H1 (cell line): ENCODE data around the gene ZNF182. TPM values are rescaled to one million over a fixed set of nuclear protein-coding genes. Genes with fewer than 3 reads are reported as not detected.

ENCODE experiments used
- CTCF ChIA-PET: fragments of 300-600 bp; sonication (Branson Sonifier 250); formaldehyde crosslinking; loops from one replicate; lab custom pipeline; 2021; ENCODE audit not compliant: partially characterized antibody; lab: Charles Lee
- POLR2A ChIA-PET: fragments of 300-600 bp; sonication (Branson Sonifier 250); formaldehyde crosslinking; loops from one replicate; lab custom pipeline; 2021; ENCODE audit warnings: inconsistent platforms; ENCODE audit not compliant: partially characterized antibody; lab: Charles Lee
- DNase-seq, 2 experiments: peaks; one replicate each; pipeline versions ENCODE4 v3.0.0 to v3.0.0-alpha.2; 2010 to 2022; ENCODE audit warnings: low spot score in 2 of 2, low read depth in 1 of 2, mixed read lengths in 1 of 2
- FAIRE-seq: peaks from 2 replicates; lab custom pipeline; 2011; peaks lifted over from hg19 to GRCh38; lab: Jason Lieb, UNC
- H2AFZ ChIP-seq: 2 replicates; pipeline ENCODE4 v1.8.1; 2012; ENCODE audit warnings: low read length, inconsistent platforms
- H2AK5ac ChIP-seq: 2 replicates; pipeline ENCODE4 v1.6.1; 2013; ENCODE audit warnings: low read depth, low read length
- H2BK120ac ChIP-seq: replicated peaks from 2 replicates; pipeline ENCODE3; 2013; ENCODE audit warnings: low read depth, low read length, inconsistent platforms
- H2BK12ac ChIP-seq: 2 replicates; pipeline ENCODE4 v1.6.1; 2013; ENCODE audit warnings: low read depth, low read length
- H2BK15ac ChIP-seq: 2 replicates; pipeline ENCODE4 v1.6.1; 2013; ENCODE audit warnings: low read length
- H2BK20ac ChIP-seq: 2 replicates; pipeline ENCODE4 v1.6.1; 2013; ENCODE audit warnings: low read length
- H2BK5ac ChIP-seq: 2 replicates; pipeline ENCODE4 v1.6.1; 2013; ENCODE audit warnings: low read depth, low read length
- H3K14ac ChIP-seq: 2 replicates; pipeline ENCODE4 v1.6.1; 2013; ENCODE audit warnings: inconsistent platforms; ENCODE audit not compliant: insufficient read length
- H3K18ac ChIP-seq: 2 replicates; pipeline ENCODE4 v1.6.1; 2013; ENCODE audit warnings: low read length; ENCODE audit errors: extremely low read depth
- H3K23ac ChIP-seq: 2 replicates; pipeline ENCODE4 v1.6.1; 2013; ENCODE audit warnings: inconsistent platforms; ENCODE audit not compliant: insufficient read length
- H3K23me2 ChIP-seq: 2 replicates; pipeline ENCODE4 v1.6.1; 2013; ENCODE audit warnings: low read depth, low read length
- H3K27ac ChIP-seq: 2 replicates; pipeline ENCODE4 v1.6.1; 2011; ENCODE audit warnings: low read depth, low read length, inconsistent platforms
- H3K27me3 ChIP-seq, 4 experiments: replicated peaks in 1 of 4; 1 replicate in 1 of 4; 2 replicates in 3 of 4; pipeline versions ENCODE4 v1.6.1 to v1.8.1; 2011 to 2013; ENCODE audit warnings: low read length in 3 of 4, mild to moderate bottlenecking in 3 of 4, inconsistent platforms in 2 of 4, mixed read lengths in 2 of 4, moderate library complexity in 1 of 4; ENCODE audit not compliant: control insufficient read depth in 3 of 4, insufficient read depth in 3 of 4; ENCODE audit errors: extremely low read depth in 1 of 4
- H3K36me3 ChIP-seq, 4 experiments: 2 replicates each; pipeline versions ENCODE4 v1.6.1 to v1.8.1; 2011 to 2013; ENCODE audit warnings: mild to moderate bottlenecking in 4 of 4, low read length in 3 of 4, moderate library complexity in 2 of 4, control low read depth in 1 of 4, inconsistent platforms in 1 of 4; ENCODE audit not compliant: insufficient read depth in 4 of 4, control insufficient read depth in 2 of 4
- H3K4ac ChIP-seq: replicated peaks from 2 replicates; pipeline ENCODE3; 2013; ENCODE audit warnings: low read length, low read depth, mixed read lengths, inconsistent platforms; ENCODE audit not compliant: insufficient read length
- H3K4me1 ChIP-seq, 4 experiments: replicated peaks in 1 of 4; 1 replicate in 1 of 4; 2 replicates in 3 of 4; pipeline versions ENCODE4 v1.6.1 to v1.8.1; 2011 to 2013; ENCODE audit warnings: low read length in 3 of 4, inconsistent platforms in 2 of 4, mixed read lengths in 1 of 4; ENCODE audit not compliant: insufficient read depth in 4 of 4, control insufficient read depth in 3 of 4
- H3K4me2 ChIP-seq, 2 experiments: 2 replicates each; pipeline versions ENCODE4 v1.6.1 to v1.8.1; 2011 to 2013; ENCODE audit warnings: low read depth in 2 of 2, low read length in 2 of 2, control low read depth in 1 of 2, inconsistent platforms in 1 of 2, mild to moderate bottlenecking in 1 of 2; ENCODE audit not compliant: insufficient read depth in 1 of 2
- H3K4me3 ChIP-seq, 4 experiments: fragments of 200-600, 300-600 bp in 1 of 4; sonication (generic), shearing (Covaris generic), sonication (Bioruptor Twin) in 1 of 4; 2 replicates each; pipeline versions ENCODE4 v1.5.1 to v1.8.1; 2011 to 2016; ENCODE audit warnings: low read length in 4 of 4, low read depth in 3 of 4, control low read depth in 2 of 4, inconsistent platforms in 2 of 4, mild to moderate bottlenecking in 2 of 4, mixed read lengths in 1 of 4, moderate library complexity in 1 of 4; ENCODE audit not compliant: insufficient read depth in 2 of 4; ENCODE audit errors: extremely low read depth in 1 of 4
- H3K56ac ChIP-seq: replicated peaks from 2 replicates; pipeline ENCODE3; 2013; ENCODE audit warnings: low read depth, mild to moderate bottlenecking, mixed read lengths, low read length, inconsistent platforms; ENCODE audit not compliant: insufficient read length
- H3K79me1 ChIP-seq: 2 replicates; pipeline ENCODE4 v1.6.1; 2013; ENCODE audit warnings: low read depth, low read length, control low read depth
- H3K79me2 ChIP-seq, 2 experiments: 2 replicates each; pipeline versions ENCODE4 v1.6.1 to v1.8.1; 2012 to 2013; ENCODE audit warnings: low read length in 2 of 2, mild to moderate bottlenecking in 2 of 2, inconsistent platforms in 1 of 2; ENCODE audit not compliant: insufficient read depth in 2 of 2, control insufficient read depth in 1 of 2
- H3K9ac ChIP-seq, 4 experiments: replicated peaks in 1 of 4; 1 replicate in 1 of 4; 2 replicates in 3 of 4; pipeline versions ENCODE4 v1.6.1 to v1.8.1; 2011 to 2013; ENCODE audit warnings: low read depth in 3 of 4, low read length in 3 of 4, control low read depth in 2 of 4, mild to moderate bottlenecking in 2 of 4, moderate library complexity in 2 of 4, inconsistent platforms in 1 of 4; ENCODE audit errors: extremely low read depth in 1 of 4
- H3K9me3 ChIP-seq, 2 experiments: 2 replicates each; pipeline versions ENCODE4 v1.6.1 to v1.8.1; 2012 to 2013; ENCODE audit warnings: mild to moderate bottlenecking in 2 of 2, moderate library complexity in 2 of 2, control low read depth in 1 of 2, inconsistent platforms in 1 of 2, low read depth in 1 of 2, low read length in 1 of 2, mixed read lengths in 1 of 2; ENCODE audit not compliant: insufficient read depth in 2 of 2
- H4K20me1 ChIP-seq, 2 experiments: replicated peaks in 1 of 2; 2 replicates each; pipeline versions ENCODE3 to v1.8.1; 2011 to 2013; ENCODE audit warnings: inconsistent platforms in 2 of 2, low read length in 2 of 2, mild to moderate bottlenecking in 1 of 2; ENCODE audit not compliant: insufficient read depth in 2 of 2, control insufficient read depth in 1 of 2
- H4K5ac ChIP-seq: 2 replicates; pipeline ENCODE4 v1.6.1; 2013; ENCODE audit warnings: low read length, low read depth, mixed read lengths, inconsistent platforms; ENCODE audit not compliant: insufficient read length
- H4K8ac ChIP-seq: 2 replicates; pipeline ENCODE4 v1.8.0; 2013; ENCODE audit warnings: mild to moderate bottlenecking, moderate library complexity, low read length, inconsistent platforms; ENCODE audit not compliant: insufficient read depth; ENCODE audit errors: extremely low read depth
- H4K91ac ChIP-seq: replicated peaks from 2 replicates; pipeline ENCODE3; 2013; ENCODE audit warnings: low read length, mixed read lengths, inconsistent platforms; ENCODE audit not compliant: insufficient read length
- ATF3 ChIP-seq: IDR thresholded peaks from 2 replicates; pipeline ENCODE4 v1.6.1; 2011; ENCODE audit warnings: low read depth, mild to moderate bottlenecking, low read length; ENCODE audit not compliant: insufficient read depth
- BRCA1 ChIP-seq: IDR thresholded peaks from 2 replicates; pipeline ENCODE4 v1.6.1; 2012; ENCODE audit warnings: low read depth, low read length, improper control_type of control experiment
- CTCF ChIP-seq, 3 experiments: IDR thresholded peaks; 1 replicate in 2 of 3; 2 replicates in 1 of 3; pipeline versions ENCODE4 v1.5.1 to v1.6.1; 2011; ENCODE audit warnings: low read length in 3 of 3, mild to moderate bottlenecking in 3 of 3, inconsistent platforms in 2 of 3, low read depth in 1 of 3, moderate library complexity in 1 of 3; ENCODE audit not compliant: insufficient read depth in 1 of 3; ENCODE audit errors: control extremely low read depth in 1 of 3
- E2F6 ChIP-seq: IDR thresholded peaks from 2 replicates; pipeline ENCODE4 v1.6.1; 2012; ENCODE audit warnings: inconsistent platforms
- FOSL1 ChIP-seq: IDR thresholded peaks from 2 replicates; pipeline ENCODE4 v1.6.1; 2011; ENCODE audit warnings: mild to moderate bottlenecking, low read depth, low read length, moderate library complexity; ENCODE audit not compliant: insufficient read depth
- HDAC6 ChIP-seq: IDR thresholded peaks from one replicate; pipeline ENCODE4 v1.7.1; 2012; ENCODE audit warnings: low read depth, mild to moderate bottlenecking, inconsistent platforms, low read length, moderate library complexity
- JUN ChIP-seq: IDR thresholded peaks from 2 replicates; pipeline ENCODE4 v1.6.1; 2011; ENCODE audit warnings: low read depth, mild to moderate bottlenecking, improper control_type of control experiment, low read length
- NRF1 ChIP-seq: IDR thresholded peaks from 2 replicates; pipeline ENCODE4 v1.6.1; 2011; ENCODE audit warnings: mild to moderate bottlenecking, low read depth, low read length, improper control_type of control experiment
- POLR2AphosphoS5 ChIP-seq: IDR thresholded peaks from 2 replicates; pipeline ENCODE4 v1.6.1; 2011; ENCODE audit warnings: low read depth, low read length
- RXRA ChIP-seq: IDR thresholded peaks from 2 replicates; pipeline ENCODE4 v1.6.1; 2011; ENCODE audit warnings: low read depth, mild to moderate bottlenecking, low read length, moderate library complexity; ENCODE audit not compliant: insufficient read depth
- SIX5 ChIP-seq: IDR thresholded peaks from 2 replicates; pipeline ENCODE4 v1.6.1; 2011; ENCODE audit warnings: mild to moderate bottlenecking, low read depth, low read length
- WGBS, 2 experiments: shearing (Covaris generic) in 1 of 2; methylation state at CpG; one replicate each; pipeline versions ENCODE4 v1.1.6 to v1.1.7; 2013 to 2015; ENCODE audit warnings: low lambda C conversion rate in 2 of 2, mixed read lengths in 2 of 2, inconsistent platforms in 1 of 2, low coverage in 1 of 2, missing lambda C conversion rate in 1 of 2; ENCODE audit not compliant: insufficient replicate concordance in 2 of 2, insufficient coverage in 1 of 2, insufficient read length in 1 of 2; ENCODE audit errors: extremely low coverage in 1 of 2, missing lambda C conversion rate in 1 of 2; 5-methylcytosine and 5-hydroxymethylcytosine counted together
- polyA plus RNA-seq, 7 experiments: library from polyadenylated mRNA; depleted of rRNA in 3 of 7; stranded (reverse) in 5 of 7; unstranded in 2 of 7; fragments of >200 nt in 5 of 7; fragments of 200-250 nt in 2 of 7; gene quantifications; 1 replicate in 5 of 7; 2 replicates in 1 of 7; 4 replicates in 1 of 7; pipeline versions ENCODE4 v1.2.1 to v1.2.3, GENCODE V29; 2011 to 2013; ENCODE audit warnings: missing spikeins in 2 of 7, mixed read lengths in 2 of 7
- total RNA-seq: library from RNA; stranded (reverse); fragmentation: NEBNext Ultra II Directional; extraction: Animal tissue kit (Norgen Biotek cat#: 25700); gene quantifications from 2 replicates; pipeline ENCODE4 v1.2.1, GENCODE V29; 2021

ZNF182 gene
- total and polyA plus RNA-seq, 2 of the 8 experiments (the other 6 are each of a cell fraction or from before 2014, with no cell fraction given) = 1.3 to 8.2 TPM

GRCh38 chrX:48022100-48022499 is 18.3 kb upstream of the ZNF182 start:
- H3K23ac ChIP-seq = no peak overlapping the region
- no peaks in the 10 kb centered on the region for H4K20me1 ChIP-seq
- no peak overlapping the region for H3K18ac ChIP-seq
- no peak overlapping the region for H3K9ac ChIP-seq
- FAIRE-seq = no peak
- H3K9me3 ChIP-seq = no peaks in the 10 kb centered on the region; a peak in 1 of 4 replicates
- no peak overlapping the region for H2BK12ac ChIP-seq
- H3K4me2 ChIP-seq = no peak overlapping the region; a peak in 2 of 4 replicates
- H3K4me1 ChIP-seq = no peaks in the 10 kb centered on the region
- no peaks in the 10 kb centered on the region for H3K79me1 ChIP-seq
- H3K79me2 ChIP-seq = no peaks in the 10 kb centered on the region
- no peak overlapping the region for H3K4ac ChIP-seq
- H2AK5ac ChIP-seq = no peak overlapping the region
- no peak overlapping the region for H2AFZ ChIP-seq
- WGBS, 2 experiments = no CpG with 5 or more reads among the region's 3 CpGs
- H4K5ac ChIP-seq = no peak overlapping the region
- H2BK5ac ChIP-seq = no peak overlapping the region
- H2BK20ac ChIP-seq = no peak overlapping the region
- H3K14ac ChIP-seq = no peak overlapping the region
- H3K4me3 ChIP-seq = no peak overlapping the region
- H3K36me3 ChIP-seq = no peaks in the 10 kb centered on the region
- H3K56ac ChIP-seq = no peak overlapping the region
- CTCF ChIA-PET = no interaction called here
- H3K23me2 ChIP-seq = no peaks in the 10 kb centered on the region
- H4K8ac ChIP-seq = no peak overlapping the region
- H3K27me3 ChIP-seq = no peaks in the 10 kb centered on the region
- POLR2A ChIA-PET = no interaction called here
- H2BK15ac ChIP-seq = no peak overlapping the region
- H4K91ac ChIP-seq = no peak overlapping the region
- DNase-seq = no peak
- H3K27ac ChIP-seq = no peak overlapping the region
- no peak overlapping the region for H2BK120ac ChIP-seq
- no peak for TF ChIP-seq JUN
- no peak for TF ChIP-seq POLR2AphosphoS5
- no peak for TF ChIP-seq ATF3
- no peak for TF ChIP-seq SIX5
- TF ChIP-seq RXRA = no peak
- TF ChIP-seq NRF1 = no peak
- TF ChIP-seq HDAC6 = no peak
- no peak for TF ChIP-seq E2F6
- TF ChIP-seq BRCA1 = no peak
- TF ChIP-seq FOSL1 = no peak
- no peak for TF ChIP-seq CTCF (IDR thresholded peaks at IDR 0.05; ENCODE audit: control extremely low read depth in 1 of 3, insufficient read depth in 1 of 3, low read depth in 1 of 3, low read length in 3 of 3)
